H1 (cell line): Measurements from ENCODE around the gene RAD51C. TPM values are rescaled to one million over a fixed set of nuclear protein-coding genes. Genes with fewer than 3 reads are reported as not detected.

Source experiments
- CTCF ChIA-PET: fragments of 300-600 bp; sonication (Branson Sonifier 250); formaldehyde crosslinking; loops from one replicate; lab custom pipeline; 2021; ENCODE audit not compliant: partially characterized antibody; lab: Charles Lee
- POLR2A ChIA-PET: fragments of 300-600 bp; sonication (Branson Sonifier 250); formaldehyde crosslinking; loops from one replicate; lab custom pipeline; 2021; ENCODE audit warnings: inconsistent platforms; ENCODE audit not compliant: partially characterized antibody; lab: Charles Lee
- DNase-seq, 2 experiments: peaks; one replicate each; pipeline versions ENCODE4 v3.0.0 to v3.0.0-alpha.2; 2010 to 2022; ENCODE audit warnings: low spot score in 2 of 2, low read depth in 1 of 2, mixed read lengths in 1 of 2
- FAIRE-seq: peaks from 2 replicates; lab custom pipeline; 2011; peaks lifted over from hg19 to GRCh38; lab: Jason Lieb, UNC
- H2AFZ ChIP-seq: 2 replicates; pipeline ENCODE4 v1.8.1; 2012; ENCODE audit warnings: low read length, inconsistent platforms
- H2AK5ac ChIP-seq: 2 replicates; pipeline ENCODE4 v1.6.1; 2013; ENCODE audit warnings: low read depth, low read length
- H2BK120ac ChIP-seq: replicated peaks from 2 replicates; pipeline ENCODE3; 2013; ENCODE audit warnings: low read depth, low read length, inconsistent platforms
- H2BK12ac ChIP-seq: 2 replicates; pipeline ENCODE4 v1.6.1; 2013; ENCODE audit warnings: low read depth, low read length
- H2BK15ac ChIP-seq: 2 replicates; pipeline ENCODE4 v1.6.1; 2013; ENCODE audit warnings: low read length
- H2BK20ac ChIP-seq: 2 replicates; pipeline ENCODE4 v1.6.1; 2013; ENCODE audit warnings: low read length
- H2BK5ac ChIP-seq: 2 replicates; pipeline ENCODE4 v1.6.1; 2013; ENCODE audit warnings: low read depth, low read length
- H3K14ac ChIP-seq: 2 replicates; pipeline ENCODE4 v1.6.1; 2013; ENCODE audit warnings: inconsistent platforms; ENCODE audit not compliant: insufficient read length
- H3K18ac ChIP-seq: 2 replicates; pipeline ENCODE4 v1.6.1; 2013; ENCODE audit warnings: low read length; ENCODE audit errors: extremely low read depth
- H3K23ac ChIP-seq: 2 replicates; pipeline ENCODE4 v1.6.1; 2013; ENCODE audit warnings: inconsistent platforms; ENCODE audit not compliant: insufficient read length
- H3K23me2 ChIP-seq: 2 replicates; pipeline ENCODE4 v1.6.1; 2013; ENCODE audit warnings: low read depth, low read length
- H3K27ac ChIP-seq: 2 replicates; pipeline ENCODE4 v1.6.1; 2011; ENCODE audit warnings: low read depth, low read length, inconsistent platforms
- H3K27me3 ChIP-seq, 4 experiments: replicated peaks in 1 of 4; 1 replicate in 1 of 4; 2 replicates in 3 of 4; pipeline versions ENCODE4 v1.6.1 to v1.8.1; 2011 to 2013; ENCODE audit warnings: low read length in 3 of 4, mild to moderate bottlenecking in 3 of 4, inconsistent platforms in 2 of 4, mixed read lengths in 2 of 4, moderate library complexity in 1 of 4; ENCODE audit not compliant: control insufficient read depth in 3 of 4, insufficient read depth in 3 of 4; ENCODE audit errors: extremely low read depth in 1 of 4
- H3K36me3 ChIP-seq, 4 experiments: 2 replicates each; pipeline versions ENCODE4 v1.6.1 to v1.8.1; 2011 to 2013; ENCODE audit warnings: mild to moderate bottlenecking in 4 of 4, low read length in 3 of 4, moderate library complexity in 2 of 4, control low read depth in 1 of 4, inconsistent platforms in 1 of 4; ENCODE audit not compliant: insufficient read depth in 4 of 4, control insufficient read depth in 2 of 4
- H3K4ac ChIP-seq: replicated peaks from 2 replicates; pipeline ENCODE3; 2013; ENCODE audit warnings: low read length, low read depth, mixed read lengths, inconsistent platforms; ENCODE audit not compliant: insufficient read length
- H3K4me1 ChIP-seq, 4 experiments: replicated peaks in 1 of 4; 1 replicate in 1 of 4; 2 replicates in 3 of 4; pipeline versions ENCODE4 v1.6.1 to v1.8.1; 2011 to 2013; ENCODE audit warnings: low read length in 3 of 4, inconsistent platforms in 2 of 4, mixed read lengths in 1 of 4; ENCODE audit not compliant: insufficient read depth in 4 of 4, control insufficient read depth in 3 of 4
- H3K4me2 ChIP-seq, 2 experiments: 2 replicates each; pipeline versions ENCODE4 v1.6.1 to v1.8.1; 2011 to 2013; ENCODE audit warnings: low read depth in 2 of 2, low read length in 2 of 2, control low read depth in 1 of 2, inconsistent platforms in 1 of 2, mild to moderate bottlenecking in 1 of 2; ENCODE audit not compliant: insufficient read depth in 1 of 2
- H3K4me3 ChIP-seq, 4 experiments: fragments of 200-600, 300-600 bp in 1 of 4; sonication (generic), shearing (Covaris generic), sonication (Bioruptor Twin) in 1 of 4; 2 replicates each; pipeline versions ENCODE4 v1.5.1 to v1.8.1; 2011 to 2016; ENCODE audit warnings: low read length in 4 of 4, low read depth in 3 of 4, control low read depth in 2 of 4, inconsistent platforms in 2 of 4, mild to moderate bottlenecking in 2 of 4, mixed read lengths in 1 of 4, moderate library complexity in 1 of 4; ENCODE audit not compliant: insufficient read depth in 2 of 4; ENCODE audit errors: extremely low read depth in 1 of 4
- H3K56ac ChIP-seq: replicated peaks from 2 replicates; pipeline ENCODE3; 2013; ENCODE audit warnings: low read depth, mild to moderate bottlenecking, mixed read lengths, low read length, inconsistent platforms; ENCODE audit not compliant: insufficient read length
- H3K79me1 ChIP-seq: 2 replicates; pipeline ENCODE4 v1.6.1; 2013; ENCODE audit warnings: low read depth, low read length, control low read depth
- H3K79me2 ChIP-seq, 2 experiments: 2 replicates each; pipeline versions ENCODE4 v1.6.1 to v1.8.1; 2012 to 2013; ENCODE audit warnings: low read length in 2 of 2, mild to moderate bottlenecking in 2 of 2, inconsistent platforms in 1 of 2; ENCODE audit not compliant: insufficient read depth in 2 of 2, control insufficient read depth in 1 of 2
- H3K9ac ChIP-seq, 4 experiments: replicated peaks in 1 of 4; 1 replicate in 1 of 4; 2 replicates in 3 of 4; pipeline versions ENCODE4 v1.6.1 to v1.8.1; 2011 to 2013; ENCODE audit warnings: low read depth in 3 of 4, low read length in 3 of 4, control low read depth in 2 of 4, mild to moderate bottlenecking in 2 of 4, moderate library complexity in 2 of 4, inconsistent platforms in 1 of 4; ENCODE audit errors: extremely low read depth in 1 of 4
- H3K9me3 ChIP-seq, 2 experiments: 2 replicates each; pipeline versions ENCODE4 v1.6.1 to v1.8.1; 2012 to 2013; ENCODE audit warnings: mild to moderate bottlenecking in 2 of 2, moderate library complexity in 2 of 2, control low read depth in 1 of 2, inconsistent platforms in 1 of 2, low read depth in 1 of 2, low read length in 1 of 2, mixed read lengths in 1 of 2; ENCODE audit not compliant: insufficient read depth in 2 of 2
- H4K20me1 ChIP-seq, 2 experiments: replicated peaks in 1 of 2; 2 replicates each; pipeline versions ENCODE3 to v1.8.1; 2011 to 2013; ENCODE audit warnings: inconsistent platforms in 2 of 2, low read length in 2 of 2, mild to moderate bottlenecking in 1 of 2; ENCODE audit not compliant: insufficient read depth in 2 of 2, control insufficient read depth in 1 of 2
- H4K5ac ChIP-seq: 2 replicates; pipeline ENCODE4 v1.6.1; 2013; ENCODE audit warnings: low read length, low read depth, mixed read lengths, inconsistent platforms; ENCODE audit not compliant: insufficient read length
- H4K8ac ChIP-seq: 2 replicates; pipeline ENCODE4 v1.8.0; 2013; ENCODE audit warnings: mild to moderate bottlenecking, moderate library complexity, low read length, inconsistent platforms; ENCODE audit not compliant: insufficient read depth; ENCODE audit errors: extremely low read depth
- H4K91ac ChIP-seq: replicated peaks from 2 replicates; pipeline ENCODE3; 2013; ENCODE audit warnings: low read length, mixed read lengths, inconsistent platforms; ENCODE audit not compliant: insufficient read length
- BACH1 ChIP-seq: IDR thresholded peaks from 2 replicates; pipeline ENCODE4 v1.6.1; 2012; ENCODE audit warnings: low read length, improper control_type of control experiment
- EZH2 ChIP-seq: fragments of 200-600 bp; sonication (generic); IDR thresholded peaks from 2 replicates; pipeline ENCODE4 v1.7.1; 2012; ENCODE audit warnings: low read depth, mild to moderate bottlenecking, moderate library complexity, low read length, inconsistent platforms; ENCODE audit not compliant: severe bottlenecking
- MAFK ChIP-seq: IDR thresholded peaks from 2 replicates; pipeline ENCODE4 v1.6.1; 2012; ENCODE audit warnings: low read depth, mild to moderate bottlenecking, improper control_type of control experiment, low read length
- MAX ChIP-seq: IDR thresholded peaks from 2 replicates; pipeline ENCODE4 v1.6.1; 2012; ENCODE audit warnings: inconsistent platforms
- NANOG ChIP-seq: IDR thresholded peaks from 2 replicates; pipeline ENCODE4 v1.6.1; 2011; ENCODE audit warnings: low read length, low read depth, mild to moderate bottlenecking, inconsistent platforms; ENCODE audit not compliant: insufficient read depth, poor library complexity, severe bottlenecking
- POLR2AphosphoS5 ChIP-seq: IDR thresholded peaks from 2 replicates; pipeline ENCODE4 v1.6.1; 2011; ENCODE audit warnings: low read depth, low read length
- RFX5 ChIP-seq: IDR thresholded peaks from 2 replicates; pipeline ENCODE4 v1.6.1; 2011; ENCODE audit warnings: low read depth, low read length, improper control_type of control experiment, borderline replicate concordance
- SP1 ChIP-seq: IDR thresholded peaks from 2 replicates; pipeline ENCODE4 v1.6.1; 2011; ENCODE audit warnings: low read depth, low read length
- SRF ChIP-seq: IDR thresholded peaks from 2 replicates; pipeline ENCODE4 v1.6.1; 2011; ENCODE audit warnings: mild to moderate bottlenecking, low read depth, low read length, moderate library complexity
- SUZ12 ChIP-seq: fragments of 200-600 bp; sonication (generic); IDR thresholded peaks from 2 replicates; pipeline ENCODE4 v1.6.1; 2012; ENCODE audit warnings: mild to moderate bottlenecking, inconsistent platforms, low read length, moderate library complexity, mixed read lengths
- TAF7 ChIP-seq: optimal IDR thresholded peaks from 2 replicates; pipeline ENCODE3; 2011; ENCODE audit warnings: low read depth, mild to moderate bottlenecking, inconsistent platforms, low read length, moderate library complexity, borderline replicate concordance
- TCF12 ChIP-seq: IDR thresholded peaks from 2 replicates; pipeline ENCODE4 v1.6.1; 2011; ENCODE audit warnings: low read depth, mild to moderate bottlenecking, low read length
- ZNF274 ChIP-seq: IDR thresholded peaks from 2 replicates; pipeline ENCODE4 v1.7.0; 2012; ENCODE audit warnings: low read length, borderline replicate concordance; ENCODE audit errors: extremely low read depth
- WGBS, 2 experiments: shearing (Covaris generic) in 1 of 2; methylation state at CpG; one replicate each; pipeline versions ENCODE4 v1.1.6 to v1.1.7; 2013 to 2015; ENCODE audit warnings: low lambda C conversion rate in 2 of 2, mixed read lengths in 2 of 2, inconsistent platforms in 1 of 2, low coverage in 1 of 2, missing lambda C conversion rate in 1 of 2; ENCODE audit not compliant: insufficient replicate concordance in 2 of 2, insufficient coverage in 1 of 2, insufficient read length in 1 of 2; ENCODE audit errors: extremely low coverage in 1 of 2, missing lambda C conversion rate in 1 of 2; 5-methylcytosine and 5-hydroxymethylcytosine counted together
- polyA plus RNA-seq, 7 experiments: library from polyadenylated mRNA; depleted of rRNA in 3 of 7; stranded (reverse) in 5 of 7; unstranded in 2 of 7; fragments of >200 nt in 5 of 7; fragments of 200-250 nt in 2 of 7; gene quantifications; 1 replicate in 5 of 7; 2 replicates in 1 of 7; 4 replicates in 1 of 7; pipeline versions ENCODE4 v1.2.1 to v1.2.3, GENCODE V29; 2011 to 2013; ENCODE audit warnings: missing spikeins in 2 of 7, mixed read lengths in 2 of 7
- total RNA-seq: library from RNA; stranded (reverse); fragmentation: NEBNext Ultra II Directional; extraction: Animal tissue kit (Norgen Biotek cat#: 25700); gene quantifications from 2 replicates; pipeline ENCODE4 v1.2.1, GENCODE V29; 2021

RAD51C gene
- total and polyA plus RNA-seq, 2 of the 8 experiments (the other 6 are each of a cell fraction or from before 2014, with no cell fraction given), result 10.4 to 21.7 TPM

DNA sequence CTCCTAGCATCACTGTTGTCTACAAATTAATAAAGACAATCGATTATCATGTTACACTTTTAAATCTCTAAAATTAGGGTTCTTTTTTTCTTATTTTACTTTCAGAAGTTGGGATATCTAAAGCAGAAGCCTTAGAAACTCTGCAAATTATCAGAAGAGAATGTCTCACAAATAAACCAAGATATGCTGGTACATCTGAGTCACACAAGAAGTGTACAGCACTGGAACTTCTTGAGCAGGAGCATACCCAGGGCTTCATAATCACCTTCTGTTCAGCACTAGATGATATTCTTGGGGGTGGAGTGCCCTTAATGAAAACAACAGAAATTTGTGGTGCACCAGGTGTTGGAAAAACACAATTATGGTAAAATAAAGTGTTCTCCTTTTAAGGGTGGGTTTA is 2.4 kb downstream of the RAD51C start:
- Histone ChIP-seq H3K23me2 (no peaks in the 10 kb centered on the region), H3K9me3 (no peaks in the 10 kb centered on the region), H2BK12ac (no peak overlapping the region), H3K4ac (no peak overlapping the region), H2BK15ac (no peak overlapping the region), H3K79me2 (no peaks in the 10 kb centered on the region; a peak in 1 of 4 replicates), H3K27ac (no peak overlapping the region), H2BK20ac (no peak overlapping the region), H3K56ac (no peak overlapping the region), H3K4me2 (no peak overlapping the region), H2BK120ac (no peak overlapping the region), H4K91ac (no peak overlapping the region), H3K18ac (no peak overlapping the region), H2BK5ac (no peak overlapping the region), H3K4me3 (no peak overlapping the region), H2AK5ac (no peak overlapping the region), H3K27me3 (no peaks in the 10 kb centered on the region), H2AFZ (no peak overlapping the region), H4K5ac (no peak overlapping the region), H3K36me3 (no peaks in the 10 kb centered on the region; a peak in 1 of 8 replicates), H4K8ac (no peak overlapping the region), H3K9ac (no peak overlapping the region), H4K20me1 (no peaks in the 10 kb centered on the region), H3K4me1 (peaks cover 0 to 4% (median 0%) of the 10 kb centered on the region in 4 experiments; a peak in 3 of 7 replicates), H3K14ac (no peak overlapping the region), H3K23ac (no peak overlapping the region), H3K79me1 (no peaks in the 10 kb centered on the region)
- POLR2A ChIA-PET, result no interaction called here
- CTCF ChIA-PET, result interaction anchor here (0.6 to 1.0 kb wide), 3 partner anchors 16 to 174 kb away, joined by 3 to 4 read pairs (median 3); partner anchors contain the start of gene PPM1E
- no peak for TF ChIP-seq MAX
- no peak for TF ChIP-seq TCF12
- no peak for TF ChIP-seq RFX5
- TF ChIP-seq MAFK, result no peak
- TF ChIP-seq SP1, result no peak
- TF ChIP-seq SUZ12, result no peak
- TF ChIP-seq SRF, result no peak
- no peak for TF ChIP-seq BACH1
- TF ChIP-seq EZH2, result no peak
- TF ChIP-seq NANOG, result no peak
- no peak for TF ChIP-seq ZNF274
- no peak for TF ChIP-seq TAF7
- TF ChIP-seq POLR2AphosphoS5, result no peak
- FAIRE-seq (no peak), DNase-seq (no peak)
- WGBS, 2 experiments, result 82% methylated on average over 1 of the region's 1 CpG; no CpG with 5 or more reads in 1 of the 2 experiments
